C4-2B (cell line): Measurements from ENCODE around the gene SPATA25.
A peak's percentile ranks its signal among the peaks of the same experiment; 100 is the strongest.
"Not testable (repeated sequence)": the region's sequence is repeated elsewhere in the genome, so short reads cannot be mapped to it uniquely, and the experiment has no call there.

Experiments used
- H3K27ac ChIP-seq: fragments of 450-650 bp; 2 replicates; pipeline ENCODE4 v1.5.1; 2017
- CTCF ChIP-seq: fragments of 450-650 bp; conservative IDR thresholded peaks from 2 replicates; pipeline ENCODE4 v1.5.1; 2017; ENCODE audit warnings: mild to moderate bottlenecking
- ZFX ChIP-seq: fragments of 450-650 bp; IDR thresholded peaks from 2 replicates; pipeline ENCODE4 v1.6.1; 2017

SPATA25 gene

DNA sequence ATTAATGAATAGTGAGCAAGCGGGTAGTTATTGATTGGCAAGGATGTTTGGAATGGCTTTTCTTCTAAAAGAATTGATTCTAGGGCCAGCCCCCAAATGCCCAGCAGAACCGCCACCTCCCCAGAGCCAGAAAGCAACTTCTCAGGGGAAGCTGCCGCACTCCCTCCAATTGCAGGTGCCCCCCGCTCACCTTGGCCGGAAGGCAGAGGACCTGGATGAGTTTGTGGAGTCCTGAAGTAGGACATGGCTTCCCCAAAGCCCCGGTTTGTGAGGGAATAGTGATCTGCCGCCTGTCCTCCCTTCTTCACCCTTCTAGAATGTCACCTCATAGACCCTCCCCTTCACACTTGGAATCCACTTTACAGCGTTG is at the start of gene SPATA25:
Gene SPATA25 (minus strand): TSS at position 277 of the 370 bp plus-strand sequence. CDS start 32 bp downstream, at position 245.
- TF ChIP-seq CTCF (no peak), ZFX (no peak)
- no peak within 1 kb of the TSS for H3K27ac ChIP-seq

GRCh38 chr20:45935416-45936046 is 48.1 kb upstream of the SPATA25 start:
- peak overlapping the region; percentile 99 for H3K27ac ChIP-seq
- TF ChIP-seq CTCF (no peak), ZFX (no peak)

DNA sequence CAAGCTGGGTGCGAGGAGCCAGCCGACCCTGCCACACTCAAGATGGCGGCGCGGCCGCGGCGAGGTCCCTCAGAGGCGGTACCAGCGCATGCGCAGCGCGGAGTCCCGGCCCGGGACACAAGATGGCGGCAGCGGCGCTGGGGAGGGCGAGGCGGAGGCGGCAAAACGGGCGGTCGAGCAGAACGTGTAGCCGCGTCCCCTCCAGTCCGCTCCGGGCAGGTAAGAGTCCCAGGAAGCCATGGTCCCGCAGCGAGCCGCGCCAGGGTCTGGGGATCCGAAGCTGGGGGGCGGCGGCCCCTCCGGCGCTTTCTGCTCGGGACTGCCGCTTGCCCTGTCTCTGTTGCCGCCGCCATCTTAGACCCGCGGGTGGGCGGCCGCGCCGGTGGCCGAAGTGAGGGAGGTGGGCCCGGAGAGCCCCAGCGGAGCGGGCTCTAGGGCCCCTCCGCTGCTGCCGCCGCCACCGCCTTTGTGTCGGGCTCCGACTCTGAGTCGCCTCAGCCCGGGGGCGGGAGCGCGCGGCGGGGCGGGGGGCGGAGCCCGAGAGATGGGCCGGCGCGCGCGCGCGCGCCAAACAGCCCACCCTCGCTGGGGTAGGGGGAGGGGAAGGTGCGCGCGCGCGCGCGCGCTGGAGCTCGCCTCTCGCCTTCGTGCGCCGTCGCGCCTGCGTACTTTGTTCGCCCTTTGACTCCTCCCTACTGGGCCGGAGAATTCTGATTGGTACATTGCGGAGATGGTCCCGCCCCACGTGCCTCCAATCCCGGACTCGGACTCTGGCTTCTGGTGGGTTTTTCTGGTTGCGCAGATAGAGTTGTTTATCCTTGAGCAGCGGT is 47.4 kb upstream of the SPATA25 start, which contains the start of gene PCIF1:
Gene PCIF1 (plus strand): TSS at position 98 of the 830 bp plus-strand sequence. CDS start 4,317 bp downstream, outside the sequence.
- TF ChIP-seq CTCF (no peak), ZFX (peak; percentile 26; the same call in 1 of the 2 replicates)
- H3K27ac ChIP-seq = peak within 1 kb of the TSS; percentile 99

GRCh38 chr20:45934046-45934585 is 46.7 kb upstream of the SPATA25 start:
- TF ChIP-seq CTCF (no peak), ZFX (no peak)
- H3K27ac ChIP-seq = peak overlapping the region; percentile 99

DNA sequence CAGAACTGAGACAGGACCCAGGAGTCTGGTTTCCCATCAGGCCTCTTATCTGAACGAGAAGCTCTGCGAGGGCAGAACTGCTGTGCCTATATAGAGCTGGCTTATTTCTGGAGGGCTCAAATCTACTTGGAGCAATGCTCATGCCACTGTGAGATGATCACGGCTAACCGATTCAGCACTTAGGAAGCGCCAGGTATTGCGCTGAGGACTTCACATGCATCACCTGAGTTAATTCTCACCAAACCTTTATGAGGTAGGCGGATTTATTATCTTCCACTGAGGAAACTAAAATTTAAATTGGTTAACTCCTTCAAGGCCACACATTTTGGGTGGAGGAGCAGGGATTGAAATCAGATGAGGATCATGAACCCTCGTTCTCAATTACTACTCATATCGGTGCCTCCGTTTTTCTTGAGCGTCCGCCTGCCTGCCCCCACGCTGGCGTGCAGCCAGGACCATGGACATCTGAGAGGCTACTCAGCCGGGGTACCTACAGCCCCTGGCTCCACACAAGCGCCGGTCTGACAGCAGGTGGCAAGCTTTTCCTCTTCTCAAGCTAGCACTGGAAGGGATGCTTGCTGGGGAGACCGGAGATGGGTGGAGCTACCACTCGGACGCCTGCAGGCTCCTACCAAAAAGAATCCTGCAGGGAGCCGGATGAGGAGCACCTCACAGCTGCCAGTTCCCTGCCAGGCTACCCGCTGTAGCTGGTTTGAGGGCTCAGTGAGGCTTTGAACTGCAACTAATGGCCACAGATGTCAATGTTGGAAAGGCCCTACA is 46.0 kb upstream of the SPATA25 start:
- TF ChIP-seq CTCF (no peak; the same call in 1 of the 2 replicates), ZFX (no peak)
- peak overlapping the region; percentile 99 for H3K27ac ChIP-seq

- not testable (repeated sequence) for H3K27ac ChIP-seq
Measured at GRCh38 chr20:45931680-45932079, 44.3 kb upstream of the SPATA25 start.

DNA sequence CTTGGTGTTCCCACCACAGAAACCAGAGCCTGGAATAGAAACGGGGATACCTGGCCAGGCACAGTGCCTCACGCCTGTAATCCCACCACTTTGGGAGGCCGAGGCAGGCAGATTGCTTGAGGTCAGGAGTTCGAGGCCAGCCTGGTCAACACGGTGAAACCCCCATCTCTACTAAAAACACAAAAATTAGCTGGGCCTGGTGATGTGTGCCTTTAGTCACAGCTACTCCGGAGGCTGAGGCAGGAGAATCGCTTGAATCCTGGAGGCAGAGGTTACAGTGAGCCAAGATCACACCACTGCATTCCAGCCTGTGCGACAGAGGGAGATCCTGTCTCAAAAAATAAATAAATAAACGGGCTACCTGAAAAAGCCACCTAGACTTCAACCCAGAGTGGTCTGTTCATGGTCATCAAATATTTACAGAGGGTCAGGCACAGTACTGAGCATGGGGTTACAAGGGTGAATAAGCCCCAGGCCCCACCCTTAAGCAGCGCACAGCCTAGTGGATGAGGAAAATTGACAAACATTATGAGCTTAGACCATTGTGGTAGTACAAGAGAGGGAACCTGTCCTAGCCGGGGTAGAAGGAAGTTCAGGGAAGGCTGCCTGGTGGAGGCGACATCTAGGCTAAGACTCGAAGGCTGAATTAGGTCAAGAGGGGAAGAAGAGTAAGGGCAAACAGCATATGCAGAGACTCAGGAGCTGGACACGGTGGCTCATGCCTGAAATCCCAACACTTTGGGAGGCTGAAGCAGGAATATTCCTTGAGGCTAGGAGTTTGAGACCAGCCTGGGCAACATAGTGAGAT is 39.9 kb upstream of the SPATA25 start:
- no peak for TF ChIP-seq CTCF
- TF ChIP-seq ZFX = no peak
- H3K27ac ChIP-seq = no peak overlapping the region
